Measurements from ENCODE around the gene HTT. TPM values are rescaled to one million over a fixed set of nuclear protein-coding genes. Genes with fewer than 3 reads are reported as not detected.

The HTT gene
- total RNA-seq, 4 donors from 2014 or later = 37.6 to 78.7 (median 56.3) TPM

DNA sequence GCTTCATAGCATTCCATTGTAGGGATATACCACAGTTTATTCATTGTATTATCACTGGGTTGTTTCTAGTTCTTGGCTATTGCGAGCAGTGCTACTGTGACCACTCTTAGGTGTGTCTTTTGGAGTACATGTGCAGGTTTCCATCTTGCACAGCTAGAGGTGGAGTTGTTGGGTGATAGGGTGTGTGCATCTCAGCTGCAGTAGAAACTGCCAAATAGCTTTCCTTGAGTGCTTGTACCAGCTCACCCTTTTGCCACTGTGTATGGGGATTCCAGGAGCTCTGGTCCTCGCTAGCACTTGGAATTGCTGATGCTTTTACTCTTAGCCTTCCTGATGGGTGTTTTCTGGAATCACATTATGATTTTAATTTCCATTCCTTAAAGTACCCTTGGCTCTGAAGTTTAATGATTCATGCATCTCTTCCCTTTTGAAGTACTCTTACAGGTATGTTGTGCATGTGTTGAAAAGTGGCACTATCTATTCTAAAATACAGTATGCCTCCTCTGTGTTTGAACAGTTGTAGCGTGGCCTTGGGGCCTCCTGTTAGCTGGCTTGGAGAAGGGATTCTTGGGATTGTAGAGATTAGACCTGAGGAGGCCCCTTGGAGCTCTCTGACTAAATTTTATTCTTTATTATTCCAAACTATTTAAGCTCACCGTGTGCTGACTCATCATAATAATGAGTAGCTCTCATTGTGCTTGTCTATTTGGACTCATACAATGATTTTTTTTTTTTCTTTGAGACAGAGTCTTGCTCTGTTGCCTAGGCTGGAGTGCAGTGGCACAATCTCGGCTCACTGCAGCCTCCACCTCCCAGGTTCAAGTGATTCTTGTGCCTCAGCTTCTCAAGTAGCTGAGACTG is 38.4 kb downstream of the HTT start:
- ATAC-seq (ENCODE audit: low FRiP score) = no peak
- TF ChIP-seq, protein P1, sequence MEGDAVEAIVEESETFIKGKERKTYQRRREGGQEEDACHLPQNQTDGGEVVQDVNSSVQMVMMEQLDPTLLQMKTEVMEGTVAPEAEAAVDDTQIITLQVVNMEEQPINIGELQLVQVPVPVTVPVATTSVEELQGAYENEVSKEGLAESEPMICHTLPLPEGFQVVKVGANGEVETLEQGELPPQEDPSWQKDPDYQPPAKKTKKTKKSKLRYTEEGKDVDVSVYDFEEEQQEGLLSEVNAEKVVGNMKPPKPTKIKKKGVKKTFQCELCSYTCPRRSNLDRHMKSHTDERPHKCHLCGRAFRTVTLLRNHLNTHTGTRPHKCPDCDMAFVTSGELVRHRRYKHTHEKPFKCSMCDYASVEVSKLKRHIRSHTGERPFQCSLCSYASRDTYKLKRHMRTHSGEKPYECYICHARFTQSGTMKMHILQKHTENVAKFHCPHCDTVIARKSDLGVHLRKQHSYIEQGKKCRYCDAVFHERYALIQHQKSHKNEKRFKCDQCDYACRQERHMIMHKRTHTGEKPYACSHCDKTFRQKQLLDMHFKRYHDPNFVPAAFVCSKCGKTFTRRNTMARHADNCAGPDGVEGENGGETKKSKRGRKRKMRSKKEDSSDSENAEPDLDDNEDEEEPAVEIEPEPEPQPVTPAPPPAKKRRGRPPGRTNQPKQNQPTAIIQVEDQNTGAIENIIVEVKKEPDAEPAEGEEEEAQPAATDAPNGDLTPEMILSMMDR (IDR thresholded peaks at IDR 0.05) = no peak
- no peak for DNase-seq (ENCODE audit: low spot score)

DNA sequence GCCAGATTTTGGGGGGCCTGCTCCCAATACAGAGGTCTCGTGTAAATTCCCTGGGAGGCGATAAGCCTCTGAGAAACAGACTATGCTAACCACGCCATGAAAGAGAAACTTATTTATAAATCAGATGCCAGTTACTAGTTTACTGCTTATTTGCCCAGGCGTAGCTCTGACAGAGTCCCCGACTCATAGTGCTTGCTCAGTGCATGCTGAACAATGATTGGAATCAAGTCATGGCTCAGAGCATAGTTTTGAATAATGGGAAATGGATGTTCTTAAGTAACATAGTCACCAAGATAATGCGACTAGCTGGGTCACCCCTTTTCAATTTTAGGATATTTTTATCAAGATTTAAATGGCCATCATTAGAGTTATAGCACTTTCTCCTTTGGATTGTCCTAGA is 39.9 kb downstream of the HTT start:
- DNase-seq (ENCODE audit: low spot score) (no peak), ATAC-seq (ENCODE audit: low FRiP score) (no peak)
- TF ChIP-seq, protein P1 (IDR thresholded peaks at IDR 0.05) = no peak

DNA sequence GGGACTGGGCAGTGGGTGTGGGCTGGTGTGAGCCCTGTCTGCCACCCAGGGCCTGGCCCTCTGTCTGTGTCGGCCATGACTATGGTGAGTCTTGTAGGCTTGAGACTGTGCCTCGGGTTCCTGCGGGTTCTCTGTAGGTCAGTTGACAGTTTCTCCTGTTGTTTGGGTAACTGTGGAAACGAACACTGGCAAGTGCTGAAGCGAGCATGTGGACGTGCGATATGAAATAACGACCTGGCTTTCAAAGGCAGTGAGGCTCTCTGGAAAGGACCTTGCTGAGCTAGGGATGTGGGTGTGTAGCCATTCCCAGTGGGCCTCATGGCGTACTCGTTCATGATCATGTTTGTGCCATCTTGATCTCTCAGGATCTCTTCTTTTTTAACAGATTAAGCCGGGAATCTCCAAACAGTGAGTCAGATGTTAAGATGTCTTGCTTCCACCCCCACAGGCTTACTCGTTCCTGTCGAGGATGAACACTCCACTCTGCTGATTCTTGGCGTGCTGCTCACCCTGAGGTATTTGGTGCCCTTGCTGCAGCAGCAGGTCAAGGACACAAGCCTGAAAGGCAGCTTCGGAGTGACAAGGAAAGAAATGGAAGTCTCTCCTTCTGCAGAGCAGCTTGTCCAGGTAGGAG is 41.3 kb downstream of the HTT start:
- DNase-seq (ENCODE audit: low spot score) = no peak
- ATAC-seq (ENCODE audit: low FRiP score) = no peak
- TF ChIP-seq, protein P1 (IDR thresholded peaks at IDR 0.05) = no peak

DNA sequence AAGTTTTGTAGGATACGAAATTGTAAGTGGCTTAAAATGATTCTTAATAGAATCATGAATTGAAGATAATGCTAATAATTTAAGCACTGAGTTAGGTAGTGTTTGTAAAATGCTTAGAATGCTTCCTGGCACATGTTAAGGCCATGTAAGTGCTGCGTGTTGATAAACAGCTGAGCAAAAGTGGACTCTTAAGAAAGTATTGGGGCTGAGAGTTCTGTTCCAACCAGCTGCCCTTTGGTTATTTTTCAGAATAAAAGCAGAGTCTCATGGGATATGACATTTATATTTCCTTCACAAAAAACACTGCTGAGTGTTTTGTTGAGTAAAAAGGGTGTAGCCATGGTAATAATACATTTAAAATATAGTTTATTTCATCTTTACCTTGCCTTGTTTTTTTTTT is 42.5 kb downstream of the HTT start:
- ATAC-seq (ENCODE audit: low FRiP score) (no peak), DNase-seq (ENCODE audit: low spot score) (no peak)
- TF ChIP-seq, protein P1 (IDR thresholded peaks at IDR 0.05) = no peak

DNA sequence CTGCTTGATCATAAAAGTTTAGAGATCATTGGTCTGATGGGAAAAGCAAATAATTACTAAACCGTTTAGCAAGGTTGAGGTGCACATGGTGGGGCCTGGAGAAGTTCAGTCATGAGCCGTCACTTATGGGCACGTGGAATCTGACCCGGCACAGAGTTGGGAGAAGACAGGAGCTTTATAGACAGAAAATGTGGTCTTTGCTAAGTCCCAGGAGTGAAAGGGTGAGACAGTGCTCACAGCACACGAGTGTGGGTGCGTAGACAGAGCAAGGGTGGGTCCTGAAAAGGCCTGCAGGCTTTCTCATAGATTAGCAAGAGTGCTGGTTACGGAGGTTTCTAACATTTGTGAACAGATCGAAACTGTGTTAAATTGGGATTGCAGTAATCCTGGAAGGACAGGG is 43.8 kb downstream of the HTT start:
- no peak for ATAC-seq (ENCODE audit: low FRiP score)
- no peak for DNase-seq (ENCODE audit: low spot score)
- TF ChIP-seq, protein P1 (IDR thresholded peaks at IDR 0.05) = no peak

DNA sequence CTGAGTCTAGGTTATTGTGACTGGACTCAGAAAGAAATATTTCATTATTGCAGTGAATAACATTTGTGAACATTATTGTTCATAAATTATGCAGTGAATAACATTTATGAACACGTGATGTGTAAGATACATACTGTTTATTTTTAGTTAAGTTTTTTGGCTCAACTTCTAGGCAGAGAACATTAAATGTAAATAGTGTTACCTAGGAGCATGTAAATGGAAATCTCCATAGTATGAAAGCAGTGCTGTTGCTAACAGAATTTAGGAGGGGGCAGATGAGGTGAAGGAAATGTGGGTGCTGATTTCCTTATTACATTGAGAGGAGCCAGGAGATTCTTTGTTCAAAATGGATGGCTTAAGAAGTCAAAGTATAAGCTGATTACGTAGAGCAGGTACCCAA is 45.0 kb downstream of the HTT start:
- DNase-seq (ENCODE audit: low spot score) (no peak), ATAC-seq (ENCODE audit: low FRiP score) (no peak)
- TF ChIP-seq, protein P1 (IDR thresholded peaks at IDR 0.05) = no peak

DNA sequence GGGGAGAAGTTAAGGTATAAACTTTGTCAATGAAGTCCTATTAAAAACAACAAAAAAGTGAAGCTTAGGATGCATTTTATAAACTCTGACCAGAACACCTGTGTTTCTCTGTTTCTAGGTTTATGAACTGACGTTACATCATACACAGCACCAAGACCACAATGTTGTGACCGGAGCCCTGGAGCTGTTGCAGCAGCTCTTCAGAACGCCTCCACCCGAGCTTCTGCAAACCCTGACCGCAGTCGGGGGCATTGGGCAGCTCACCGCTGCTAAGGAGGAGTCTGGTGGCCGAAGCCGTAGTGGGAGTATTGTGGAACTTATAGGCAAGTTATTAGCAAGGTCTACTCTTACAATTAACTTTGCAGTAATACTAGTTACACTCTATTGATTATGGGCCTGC is 46.6 kb downstream of the HTT start:
- no peak for ATAC-seq (ENCODE audit: low FRiP score)
- TF ChIP-seq, protein P1 (IDR thresholded peaks at IDR 0.05) = no peak

More for the DNA sequence above, 46.6 kb downstream of the HTT start:
- DNase-seq (ENCODE audit: low spot score) = no peak

Data from omental fat pad (tissue), 4 donors.